D721Med (cell line): ENCODE data around the gene SEMA3E.
"Not testable (repeated sequence)": the region's sequence is repeated elsewhere in the genome, so short reads cannot be mapped to it uniquely, and the experiment has no call there.

ENCODE experiments used
- DNase-seq: peaks from one replicate; pipeline ENCODE4 v3.0.0; 2011; ENCODE audit warnings: low spot score; ENCODE audit not compliant: insufficient read length
- FAIRE-seq: peaks from 2 replicates; lab custom pipeline; 2011; peaks lifted over from hg19 to GRCh38; lab: Jason Lieb, UNC
- CTCF ChIP-seq: IDR thresholded peaks from 2 replicates; pipeline ENCODE4 v1.5.1; 2012; ENCODE audit warnings: mild to moderate bottlenecking, control low read depth; ENCODE audit not compliant: insufficient read depth; ENCODE audit errors: missing control alignments

The SEMA3E gene

GRCh38 chr7:83452256-83452655, 196.7 kb downstream of the SEMA3E start:
- FAIRE-seq, result no peak
- no peak for TF ChIP-seq CTCF
- DNase-seq, result no peak

DNA sequence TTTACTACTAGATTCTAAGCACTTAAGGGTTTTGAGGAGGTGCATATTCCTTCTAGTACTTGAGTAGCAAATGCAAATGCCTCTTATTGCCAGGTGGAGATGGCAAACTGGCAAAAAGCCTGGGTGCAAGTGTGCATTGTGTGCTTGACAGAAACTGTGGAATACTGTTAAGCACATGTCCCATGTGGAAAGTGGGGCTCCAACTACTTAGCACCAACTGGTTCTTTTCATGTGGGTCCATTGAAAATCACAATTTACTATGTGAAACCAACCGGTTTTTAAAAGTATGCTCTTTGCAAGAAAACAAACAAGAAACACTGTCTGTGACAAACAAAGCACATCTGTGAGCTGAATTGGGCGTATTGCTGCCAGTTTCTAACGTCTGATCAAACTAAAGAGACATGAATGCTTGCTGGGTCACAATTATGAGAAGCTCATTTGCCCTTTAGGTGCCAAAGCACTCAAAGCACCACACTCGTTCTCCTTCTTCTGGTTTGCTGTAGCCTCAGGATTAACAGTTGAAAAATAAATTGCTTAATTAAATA, 197.4 kb downstream of the SEMA3E start:
- DNase-seq (no peak), FAIRE-seq (no peak)
- no peak for TF ChIP-seq CTCF

DNA sequence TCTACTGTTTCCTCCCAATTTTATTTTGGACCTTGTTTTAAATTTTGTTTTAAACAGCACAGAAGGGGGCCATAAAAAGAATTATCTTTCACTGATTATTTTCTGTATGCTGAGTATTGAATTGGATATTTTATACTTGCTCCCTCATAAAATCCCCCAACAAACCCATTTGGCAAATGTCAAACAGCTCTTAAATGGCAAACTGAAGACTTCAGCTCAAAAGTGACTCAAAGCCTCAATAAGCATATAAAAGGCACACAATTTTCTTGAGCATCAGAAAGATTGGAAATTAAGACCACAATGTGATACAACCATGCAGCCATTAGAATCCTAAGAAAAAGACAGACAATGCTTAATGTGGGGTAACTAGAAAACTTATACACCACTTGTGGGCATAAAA, 199.2 kb downstream of the SEMA3E start:
- DNase-seq, result no peak
- no peak for TF ChIP-seq CTCF
- FAIRE-seq, result no peak

DNA sequence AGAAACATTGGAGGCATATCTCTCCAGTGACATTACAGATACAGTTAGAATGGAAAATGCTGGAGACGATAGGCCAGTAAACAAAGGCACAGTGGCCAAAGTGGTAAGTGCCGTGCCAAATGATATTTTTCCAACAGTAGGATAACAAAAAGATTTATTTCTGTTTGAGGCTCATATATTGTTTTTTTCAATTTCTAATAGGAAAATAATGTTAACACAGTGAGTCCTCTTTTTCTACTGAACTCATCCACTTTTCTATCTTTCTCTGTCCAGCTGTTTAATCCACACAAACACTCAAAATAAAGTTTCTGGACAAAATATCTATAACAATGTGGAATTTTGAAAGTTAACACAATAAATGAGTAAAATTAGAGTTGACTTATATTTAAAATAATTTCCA, 201.3 kb downstream of the SEMA3E start:
- no peak for TF ChIP-seq CTCF
- DNase-seq, result no peak
- FAIRE-seq, result no peak

DNA sequence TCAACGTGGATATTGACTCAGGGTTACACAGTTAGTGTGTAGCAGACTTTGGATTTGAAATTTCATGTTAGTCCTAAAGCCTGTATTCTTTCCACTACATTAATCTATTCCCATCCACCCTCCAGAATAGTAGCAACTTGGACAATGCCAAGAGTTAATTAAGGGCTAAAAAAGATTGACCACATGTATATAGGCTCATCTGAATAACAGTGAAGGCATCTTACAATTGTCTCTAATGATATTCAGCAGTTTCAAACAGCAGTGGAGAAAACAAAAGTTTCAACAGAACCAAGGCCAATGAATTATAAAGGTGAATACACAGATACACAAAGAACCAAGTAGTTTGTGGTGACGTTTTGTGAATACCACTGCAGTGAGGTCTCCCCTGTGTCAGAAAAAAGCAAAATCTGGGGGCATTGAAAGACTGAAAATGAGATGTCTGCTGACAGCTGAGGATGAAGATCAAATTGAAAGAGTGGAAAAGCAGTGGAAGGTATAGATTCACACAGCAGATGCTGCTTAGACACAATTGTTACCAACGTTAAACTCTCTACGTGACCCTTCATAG, 202.8 kb downstream of the SEMA3E start:
- TF ChIP-seq CTCF, result no peak
- FAIRE-seq (no peak), DNase-seq (no peak)

DNA sequence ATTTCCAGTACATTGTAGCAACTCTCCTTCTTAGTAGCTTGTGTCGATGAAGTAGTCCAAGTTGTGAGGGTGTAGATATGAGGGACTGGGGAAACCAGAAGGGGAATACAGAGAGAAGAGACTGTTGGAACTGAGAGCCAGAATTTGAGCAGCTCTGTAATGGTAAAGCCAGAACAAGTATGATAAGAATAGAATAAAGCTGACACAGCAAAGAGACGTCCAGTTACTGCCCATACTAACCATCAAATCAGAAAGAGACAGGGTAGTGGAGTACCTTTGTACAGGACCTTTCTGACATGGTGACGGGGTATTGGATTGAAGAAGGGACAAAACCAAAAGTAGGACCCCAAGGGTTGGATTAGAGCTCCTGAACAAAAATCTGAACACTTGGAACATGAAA, 206.0 kb downstream of the SEMA3E start:
- no peak for TF ChIP-seq CTCF
- FAIRE-seq (no peak), DNase-seq (no peak)

DNA sequence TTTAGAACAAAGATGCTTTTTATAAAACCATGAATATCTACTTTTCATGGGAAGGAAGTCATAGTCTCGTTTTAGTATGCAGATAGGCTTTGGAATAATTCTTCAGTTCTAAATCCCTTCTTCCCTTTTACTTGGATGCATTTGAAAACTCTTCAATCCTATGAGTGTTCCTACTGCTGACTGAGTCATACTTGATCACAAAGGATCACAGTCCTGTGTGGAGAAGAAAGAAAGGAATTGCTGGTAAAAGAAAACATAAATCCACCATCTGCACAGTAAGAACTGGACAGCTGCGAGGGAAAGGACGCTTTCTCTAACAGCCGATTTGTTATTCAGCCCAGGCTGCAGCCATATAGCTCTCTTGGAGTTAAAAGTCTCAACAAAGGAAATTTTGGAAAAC, 209.9 kb downstream of the SEMA3E start:
- DNase-seq, result no peak
- FAIRE-seq, result no peak
- TF ChIP-seq CTCF, result no peak

DNA sequence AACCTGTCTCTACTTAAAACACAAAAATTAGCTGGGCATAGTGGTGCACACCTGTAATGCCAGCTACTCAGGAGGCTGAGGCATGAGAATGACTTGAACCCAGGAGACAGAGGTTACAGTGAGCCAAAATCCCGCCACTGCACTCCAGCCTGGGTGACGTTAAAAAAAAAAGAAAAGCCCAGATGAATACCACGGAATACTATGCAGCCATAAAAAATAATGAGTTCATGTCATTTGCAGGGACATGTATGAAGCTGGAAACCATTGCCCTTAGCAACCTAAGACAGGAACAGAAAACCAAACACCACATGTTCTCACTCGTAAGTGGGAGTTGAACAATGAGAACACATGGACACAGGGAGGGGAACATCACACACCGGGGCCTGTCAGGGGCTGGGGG, 218.7 kb downstream of the SEMA3E start:
- DNase-seq, FAIRE-seq: not testable (repeated sequence)
